Inflammatory macrophage (primary cell): ENCODE measurements around the gene YTHDC1.

Experiments used
- DNase-seq, 2 donors: peaks; one replicate each; pipeline ENCODE4 v3.0.0-alpha.2; 2020 to 2022

YTHDC1 gene

DNA sequence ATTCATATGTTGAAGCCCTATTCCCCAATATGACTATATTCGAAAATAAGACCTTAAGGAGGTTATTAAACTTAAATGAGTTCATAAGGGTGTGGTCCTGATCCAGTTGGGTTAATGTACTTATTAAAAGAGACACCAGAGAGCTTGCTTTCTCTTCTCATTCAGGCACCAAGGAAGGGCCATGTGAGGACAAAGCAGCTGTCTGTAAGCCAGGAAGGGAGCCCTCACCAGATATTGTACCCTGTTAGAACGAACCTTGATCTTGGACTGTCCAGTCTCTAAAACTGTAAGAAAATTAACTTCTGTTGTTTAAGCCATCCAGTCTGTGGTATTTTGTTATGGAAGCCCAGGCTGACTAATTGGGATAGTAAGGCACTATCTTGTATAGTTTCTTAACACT is 9.1 kb upstream of the YTHDC1 start:
- no peak for DNase-seq

DNA sequence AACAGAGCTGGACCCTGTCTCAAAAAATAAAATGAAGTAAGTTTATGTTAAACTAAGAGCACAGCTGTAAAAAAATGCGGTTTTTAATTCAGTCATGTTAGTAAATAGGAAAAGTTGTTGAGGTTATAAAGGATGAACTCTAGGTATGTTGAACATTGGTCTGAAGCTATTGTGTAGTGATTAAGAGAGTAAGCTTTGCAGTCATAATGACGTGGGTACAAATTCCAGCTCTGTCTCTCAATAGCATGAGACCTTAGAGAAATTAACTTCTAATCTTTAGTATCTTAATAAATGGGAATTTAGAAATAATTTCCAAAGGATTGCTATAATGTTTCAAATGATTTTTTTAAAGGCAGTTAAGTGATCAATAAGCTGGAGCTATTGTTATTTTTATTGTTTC is 2.9 kb upstream of the YTHDC1 start:
- no peak for DNase-seq

GRCh38 chr4:68349279-68349648 is 626 bp downstream of the YTHDC1 start:
- DNase-seq = peak; percentile 50 to 61

GRCh38 chr4:68348577-68348976 is 1.3 kb downstream of the YTHDC1 start:
- DNase-seq = no peak

DNA sequence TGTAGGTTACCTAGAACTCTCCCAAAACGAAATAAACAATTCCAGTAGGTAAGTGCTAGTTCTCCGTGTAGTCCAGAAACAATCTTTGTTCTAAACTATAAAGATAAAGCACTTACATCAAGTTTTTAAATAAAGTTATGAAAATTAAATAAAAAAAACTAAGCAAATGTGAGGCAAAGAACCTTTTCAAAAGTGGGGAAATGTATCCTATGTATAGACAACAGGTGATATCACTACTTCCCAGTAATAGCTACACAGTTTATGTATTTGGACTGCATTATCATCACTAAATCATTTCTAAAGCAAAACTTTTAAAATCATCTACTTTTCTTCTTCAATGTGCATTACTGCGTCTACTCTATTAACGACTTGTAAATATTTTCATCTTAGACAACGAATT is 2.0 kb downstream of the YTHDC1 start:
- DNase-seq = no peak

- DNase-seq = no peak
These were observed 3.4 kb downstream of the YTHDC1 start for GRCh38 chr4:68346461-68346860.

- DNase-seq = no peak
These were observed 5.1 kb downstream of the YTHDC1 start for GRCh38 chr4:68344785-68345184.

DNA sequence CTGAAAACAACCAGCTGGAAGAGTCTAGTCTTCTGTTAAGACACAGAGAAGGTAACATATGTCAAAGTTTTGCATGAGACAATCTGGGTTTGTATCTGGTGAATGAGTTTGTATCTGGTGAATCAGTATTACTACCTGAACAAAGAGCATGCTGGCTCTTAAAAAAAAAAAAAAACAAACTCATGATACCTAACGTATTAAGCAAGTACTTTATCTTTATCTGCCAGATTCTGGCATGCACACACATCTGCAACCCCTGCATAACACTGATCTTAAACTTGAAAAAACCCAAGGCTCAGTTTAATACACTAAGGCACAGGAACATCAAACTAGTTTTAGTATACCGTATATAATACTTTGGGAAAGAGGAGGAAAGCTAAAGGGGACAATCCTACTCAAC is 5.8 kb downstream of the YTHDC1 start:
- no peak for DNase-seq

DNA sequence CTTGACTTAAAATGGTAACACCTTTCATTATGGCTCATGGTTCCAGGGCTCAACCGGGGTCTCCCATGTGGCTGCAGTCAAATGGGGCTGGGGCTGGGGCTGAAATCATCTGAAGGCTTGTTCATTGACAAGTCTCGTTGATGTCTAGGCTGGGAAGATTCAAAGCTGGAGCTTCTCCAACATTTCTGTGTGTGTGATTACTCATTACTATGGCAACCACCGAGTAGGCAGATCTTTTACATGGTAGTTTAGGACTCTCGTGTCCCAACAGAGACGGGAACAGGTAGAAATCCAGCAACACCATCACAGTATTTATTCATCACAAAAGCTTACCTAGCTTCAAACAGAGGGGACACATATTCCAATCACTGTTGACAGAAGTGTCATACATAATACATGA is 7.8 kb downstream of the YTHDC1 start:
- no peak for DNase-seq

- DNase-seq = no peak
These were observed 11.3 kb downstream of the YTHDC1 start for GRCh38 chr4:68338625-68339024.

GRCh38 chr4:68337522-68337921 is 12.4 kb downstream of the YTHDC1 start:
- no peak for DNase-seq

GRCh38 chr4:68337004-68337403 is 12.9 kb downstream of the YTHDC1 start:
- DNase-seq = no peak

- no peak for DNase-seq
These were observed 13.4 kb downstream of the YTHDC1 start for GRCh38 chr4:68336530-68336929.

- no peak for DNase-seq
These were observed 23.7 kb downstream of the YTHDC1 start for GRCh38 chr4:68326141-68326540.

GRCh38 chr4:68324519-68325262 is 25.2 kb downstream of the YTHDC1 start:
- DNase-seq = peak; percentile 21 to 48

- no peak for DNase-seq
These were observed 30.9 kb downstream of the YTHDC1 start for GRCh38 chr4:68319040-68319439.

GRCh38 chr4:68316193-68316969 is 33.5 kb downstream of the YTHDC1 start:
- no peak for DNase-seq

GRCh38 chr4:68310651-68311247 is 39.1 kb downstream of the YTHDC1 start:
- no peak for DNase-seq

- no peak for DNase-seq
These were observed 45.2 kb downstream of the YTHDC1 start for GRCh38 chr4:68304731-68305130.

DNA sequence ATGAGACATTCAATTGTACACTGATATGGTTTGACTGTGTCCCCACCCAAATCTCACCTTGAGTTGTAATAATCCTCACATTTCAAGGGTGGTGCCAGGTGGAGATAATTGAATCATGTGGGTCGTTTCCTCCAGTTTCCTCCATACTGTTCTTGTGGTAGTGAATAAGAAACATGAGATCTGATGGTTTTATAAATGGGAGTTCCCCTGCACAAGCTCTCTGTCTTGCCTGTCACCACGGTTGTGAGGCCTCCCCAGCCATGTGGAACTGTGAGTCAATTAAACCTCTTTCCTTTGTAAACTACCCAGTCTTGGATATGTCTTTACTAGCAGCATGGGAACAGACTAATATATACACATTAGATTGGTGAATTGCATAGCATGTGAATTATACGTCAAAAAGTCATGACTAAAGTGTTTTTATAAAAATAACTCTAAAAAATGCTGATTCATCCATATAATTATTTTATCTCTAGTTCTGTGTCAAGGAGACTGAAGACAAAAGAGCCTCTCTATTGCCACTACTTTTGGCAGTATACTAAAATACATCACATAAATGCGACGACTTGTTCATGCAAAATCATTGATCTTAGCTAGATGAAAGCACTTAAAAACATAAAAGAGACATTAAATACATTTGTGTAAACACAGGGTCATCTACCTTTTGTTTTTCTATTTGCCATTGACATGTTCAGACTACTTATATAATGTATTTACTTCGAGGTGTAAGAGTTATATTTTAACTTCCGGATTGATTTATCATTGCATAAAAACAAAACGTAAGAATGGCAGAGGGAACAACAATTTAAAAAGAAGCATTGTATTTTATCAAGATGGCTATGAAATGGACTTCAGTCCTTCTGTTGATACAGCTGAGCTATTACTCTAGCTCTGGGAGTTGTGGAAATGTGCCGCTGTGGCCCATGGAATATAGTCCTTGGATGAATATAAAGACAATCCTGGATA is 50.1 kb downstream of the YTHDC1 start:
- DNase-seq = no peak

DNA sequence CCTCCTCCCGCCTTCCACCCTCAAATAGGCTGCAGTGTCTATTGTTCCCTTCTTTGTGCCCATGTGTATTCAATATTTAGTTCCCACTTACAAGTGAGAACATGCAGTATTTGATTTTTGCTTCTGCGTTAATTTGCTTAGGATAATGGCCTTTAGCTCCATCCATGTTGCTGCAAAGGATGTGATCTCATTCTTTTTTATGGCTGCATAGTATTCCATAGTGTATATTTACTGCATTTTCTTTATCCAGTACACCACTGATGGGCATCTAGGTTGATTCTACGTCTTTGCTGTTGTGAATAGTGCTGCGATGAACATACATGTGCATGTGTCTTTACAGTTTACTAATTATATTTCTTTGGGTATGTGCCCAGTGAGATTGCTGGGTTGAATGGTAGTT is 52.8 kb downstream of the YTHDC1 start:
- no peak for DNase-seq

- no peak for DNase-seq
These were observed 58.6 kb downstream of the YTHDC1 start for GRCh38 chr4:68291256-68291655.

DNA sequence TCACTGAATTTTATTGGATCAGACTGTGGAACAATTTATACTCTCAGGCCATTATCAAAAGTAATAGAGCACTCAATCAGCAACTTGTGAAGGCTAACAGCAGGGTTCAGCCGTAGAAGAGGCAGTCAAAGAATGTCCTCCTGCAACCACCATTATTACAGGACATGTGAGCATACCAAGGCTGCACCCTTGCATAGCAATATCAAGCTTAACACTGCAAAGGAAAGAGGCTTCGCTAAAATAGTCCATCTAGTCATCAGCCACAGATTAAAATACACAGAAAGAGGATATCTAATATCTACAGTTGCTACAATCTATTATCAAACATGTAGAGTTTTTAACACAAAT is 61.5 kb downstream of the YTHDC1 start:
- DNase-seq = no peak
